ENCODE measurements around the gene RFTN2.
"Not testable (repeated sequence)": the region's sequence is repeated elsewhere in the genome, so short reads cannot be mapped to it uniquely, and the experiment has no call there.

RFTN2 gene

GRCh38 chr2:197640571-197641122 is 34.7 kb downstream of the RFTN2 start:
- not testable (repeated sequence) for H3K79me1 ChIP-seq (ENCODE audit: low read length); H3K4me3 ChIP-seq (ENCODE audit: low read depth, low read length); H4K8ac ChIP-seq (ENCODE audit: low read depth, low read length); H2BK5ac ChIP-seq (ENCODE audit: low read depth, low read length, poor library complexity); H3K18ac ChIP-seq (ENCODE audit: low read length); H3K9me3 ChIP-seq (ENCODE audit: insufficient read depth, low read depth, low read length); H3K79me2 ChIP-seq (ENCODE audit: control insufficient read depth, insufficient read depth, low read length, poor library complexity); H3K27me3 ChIP-seq (ENCODE audit: insufficient read depth, low read length); H2AK5ac ChIP-seq (ENCODE audit: low read length); H3K36me3 ChIP-seq (ENCODE audit: control insufficient read depth in 1 of 2, insufficient read depth in 2 of 2, low read length in 2 of 2); H2BK12ac ChIP-seq (ENCODE audit: low read length); H3K14ac ChIP-seq (ENCODE audit: low read length); H2BK120ac ChIP-seq (ENCODE audit: insufficient read depth, low read length, poor library complexity); H3K4me2 ChIP-seq (ENCODE audit: low read length); H3K4me1 ChIP-seq (ENCODE audit: control insufficient read depth in 1 of 2, insufficient read depth in 2 of 2, low read length in 2 of 2); H3K4ac ChIP-seq (ENCODE audit: low read depth, low read length); H3K9ac ChIP-seq (ENCODE audit: low read length); H4K91ac ChIP-seq (ENCODE audit: low read depth, low read length); H4K12ac ChIP-seq (ENCODE audit: low read depth, low read length); H3K27ac ChIP-seq (ENCODE audit: low read depth, low read length); H2AFZ ChIP-seq (ENCODE audit: insufficient read depth, low read length, poor library complexity); H3K23ac ChIP-seq (ENCODE audit: low read length)
- no CpG with 5 or more reads among the region's 19 CpGs for WGBS (ENCODE audit: extremely low coverage, insufficient coverage, insufficient read length)
- DNase-seq, result peak in 1 of 2 donors; percentile 20

GRCh38 chr2:197633109-197633657 is 42.2 kb downstream of the RFTN2 start:
- H3K4me2 ChIP-seq (ENCODE audit: low read length), result no peak overlapping the region
- H4K12ac ChIP-seq (ENCODE audit: low read depth, low read length), result no peak overlapping the region
- no peaks in the 10 kb centered on the region for H3K27me3 ChIP-seq (ENCODE audit: insufficient read depth, low read length)
- no peak overlapping the region for H3K4ac ChIP-seq (ENCODE audit: low read depth, low read length)
- no peak overlapping the region for H3K23ac ChIP-seq (ENCODE audit: low read length)
- H3K4me3 ChIP-seq (ENCODE audit: low read depth, low read length), result no peak overlapping the region
- H3K18ac ChIP-seq (ENCODE audit: low read length), result no peak overlapping the region
- H3K4me1 ChIP-seq (ENCODE audit: control insufficient read depth in 1 of 2, insufficient read depth in 2 of 2, low read length in 2 of 2), result no peaks in the 10 kb centered on the region
- H2AFZ ChIP-seq (ENCODE audit: insufficient read depth, low read length, poor library complexity), result no peak overlapping the region
- no peak overlapping the region for H2BK120ac ChIP-seq (ENCODE audit: insufficient read depth, low read length, poor library complexity)
- no peaks in the 10 kb centered on the region for H3K36me3 ChIP-seq (ENCODE audit: control insufficient read depth in 1 of 2, insufficient read depth in 2 of 2, low read length in 2 of 2)
- no peaks in the 10 kb centered on the region for H3K9me3 ChIP-seq (ENCODE audit: insufficient read depth, low read depth, low read length)
- no peak overlapping the region for H2BK5ac ChIP-seq (ENCODE audit: low read depth, low read length, poor library complexity)
- H3K14ac ChIP-seq (ENCODE audit: low read length), result no peak overlapping the region
- H3K9ac ChIP-seq (ENCODE audit: low read length), result no peak overlapping the region
- no peaks in the 10 kb centered on the region for H3K79me1 ChIP-seq (ENCODE audit: low read length)
- no peaks in the 10 kb centered on the region for H3K79me2 ChIP-seq (ENCODE audit: control insufficient read depth, insufficient read depth, low read length, poor library complexity)
- H2BK12ac ChIP-seq (ENCODE audit: low read length), result no peak overlapping the region
- no peak overlapping the region for H3K27ac ChIP-seq (ENCODE audit: low read depth, low read length)
- no peak for DNase-seq
- H4K8ac ChIP-seq (ENCODE audit: low read depth, low read length), result no peak overlapping the region
- H4K91ac ChIP-seq (ENCODE audit: low read depth, low read length), result no peak overlapping the region
- H2AK5ac ChIP-seq (ENCODE audit: low read length), result no peak overlapping the region

GRCh38 chr2:197628043-197628500 is 47.3 kb downstream of the RFTN2 start:
- Histone ChIP-seq H3K79me2 (ENCODE audit: control insufficient read depth, insufficient read depth, low read length, poor library complexity) (no peaks in the 10 kb centered on the region), H3K18ac (ENCODE audit: low read length) (no peak overlapping the region), H4K8ac (ENCODE audit: low read depth, low read length) (no peak overlapping the region), H3K9me3 (ENCODE audit: insufficient read depth, low read depth, low read length) (no peaks in the 10 kb centered on the region), H3K23ac (ENCODE audit: low read length) (no peak overlapping the region), H2BK5ac (ENCODE audit: low read depth, low read length, poor library complexity) (no peak overlapping the region), H2BK120ac (ENCODE audit: insufficient read depth, low read length, poor library complexity) (no peak overlapping the region), H3K14ac (ENCODE audit: low read length) (no peak overlapping the region), H3K36me3 (ENCODE audit: control insufficient read depth in 1 of 2, insufficient read depth in 2 of 2, low read length in 2 of 2) (no peaks in the 10 kb centered on the region), H3K4me1 (ENCODE audit: control insufficient read depth in 1 of 2, insufficient read depth in 2 of 2, low read length in 2 of 2) (no peaks in the 10 kb centered on the region), H3K27me3 (ENCODE audit: insufficient read depth, low read length) (no peaks in the 10 kb centered on the region), H3K27ac (ENCODE audit: low read depth, low read length) (no peak overlapping the region), H3K4me3 (ENCODE audit: low read depth, low read length) (no peak overlapping the region), H4K12ac (ENCODE audit: low read depth, low read length) (no peak overlapping the region), H2BK12ac (ENCODE audit: low read length) (no peak overlapping the region), H3K9ac (ENCODE audit: low read length) (no peak overlapping the region), H3K4ac (ENCODE audit: low read depth, low read length) (no peak overlapping the region), H3K79me1 (ENCODE audit: low read length) (no peaks in the 10 kb centered on the region), H3K4me2 (ENCODE audit: low read length) (no peak overlapping the region), H2AFZ (ENCODE audit: insufficient read depth, low read length, poor library complexity) (no peak overlapping the region), H4K91ac (ENCODE audit: low read depth, low read length) (no peak overlapping the region), H2AK5ac (ENCODE audit: low read length) (no peak overlapping the region)
- WGBS (ENCODE audit: extremely low coverage, insufficient coverage, insufficient read length), result no CpG with 5 or more reads among the region's 4 CpGs
- peak; percentile 1 to 8 for DNase-seq

- Histone ChIP-seq H3K27me3 (ENCODE audit: insufficient read depth, low read length) (no peaks in the 10 kb centered on the region), H3K79me1 (ENCODE audit: low read length) (no peaks in the 10 kb centered on the region), H4K91ac (ENCODE audit: low read depth, low read length) (no peak overlapping the region), H2BK5ac (ENCODE audit: low read depth, low read length, poor library complexity) (no peak overlapping the region), H3K36me3 (ENCODE audit: control insufficient read depth in 1 of 2, insufficient read depth in 2 of 2, low read length in 2 of 2) (no peaks in the 10 kb centered on the region), H3K79me2 (ENCODE audit: control insufficient read depth, insufficient read depth, low read length, poor library complexity) (no peaks in the 10 kb centered on the region), H3K9me3 (ENCODE audit: insufficient read depth, low read depth, low read length) (no peaks in the 10 kb centered on the region), H2BK12ac (ENCODE audit: low read length) (no peak overlapping the region), H2AK5ac (ENCODE audit: low read length) (no peak overlapping the region), H2BK120ac (ENCODE audit: insufficient read depth, low read length, poor library complexity) (no peak overlapping the region), H4K8ac (ENCODE audit: low read depth, low read length) (no peak overlapping the region), H3K4me2 (ENCODE audit: low read length) (no peak overlapping the region), H3K14ac (ENCODE audit: low read length) (no peak overlapping the region), H3K4me1 (ENCODE audit: control insufficient read depth in 1 of 2, insufficient read depth in 2 of 2, low read length in 2 of 2) (no peaks in the 10 kb centered on the region), H3K27ac (ENCODE audit: low read depth, low read length) (no peak overlapping the region), H3K9ac (ENCODE audit: low read length) (no peak overlapping the region), H4K12ac (ENCODE audit: low read depth, low read length) (no peak overlapping the region), H3K23ac (ENCODE audit: low read length) (no peak overlapping the region), H3K18ac (ENCODE audit: low read length) (no peak overlapping the region), H2AFZ (ENCODE audit: insufficient read depth, low read length, poor library complexity) (no peak overlapping the region), H3K4ac (ENCODE audit: low read depth, low read length) (no peak overlapping the region), H3K4me3 (ENCODE audit: low read depth, low read length) (no peak overlapping the region)
- no CpG with 5 or more reads among the region's 7 CpGs for WGBS (ENCODE audit: extremely low coverage, insufficient coverage, insufficient read length)
- DNase-seq, result no peak
Observed at GRCh38 chr2:197626965-197627625, 48.3 kb downstream of the RFTN2 start.
